GM12878 (cell line): ENCODE data around the gene CDK5R2. TPM values are rescaled to one million over a fixed set of nuclear protein-coding genes. Genes with fewer than 3 reads are reported as not detected.

ENCODE experiments used
- ATAC-seq: fragments of 200-7000 bp; cut with Tn5 transposase; 3 replicates; pipeline ENCODE4 v1.9.1; 2020; ENCODE audit warnings: mild to moderate bottlenecking, moderate library complexity
- BruUV-seq: library from RNA; stranded (reverse); fragments of 400-500 nt; replicated peaks from 2 replicates; lab custom pipeline; 2021; lab: Mats Ljungman, UMichigan
- CTCF ChIA-PET: fragments of 300-600 bp; sonication (Branson Sonifier 250); formaldehyde crosslinking; extraction: SDS; loops from one replicate; lab custom pipeline; 2021; ENCODE audit warnings: inconsistent platforms; lab: Yijun Ruan, JAX
- POLR2A ChIA-PET: fragments of 350-600 bp; formaldehyde crosslinking; extraction: SDS; loops from one replicate; lab custom pipeline; 2021; ENCODE audit warnings: inconsistent platforms; lab: Charles Lee
- RAD21 ChIA-PET: fragments of 300-600 bp; sonication (Branson Sonifier 250); formaldehyde crosslinking; loops from one replicate; lab custom pipeline; 2023; ENCODE audit warnings: antibody characterized with exemption; ENCODE audit not compliant: unreplicated experiment; lab: Charles Lee
- SMC1A ChIA-PET: fragments of 300-600 bp; sonication (Branson Sonifier 250); formaldehyde crosslinking; loops from one replicate; lab custom pipeline; 2023; ENCODE audit not compliant: unreplicated experiment, uncharacterized antibody; lab: Charles Lee
- DNase-seq: peaks from one replicate; pipeline ENCODE4 v3.0.0-alpha.2; 2011; ENCODE audit warnings: low read depth, low spot score
- FAIRE-seq: peaks from 3 replicates; lab custom pipeline; 2011; peaks lifted over from hg19 to GRCh38; lab: Jason Lieb, UNC
- H2AFZ ChIP-seq: 2 replicates; pipeline ENCODE4 v1.6.0; 2011; ENCODE audit warnings: low read depth, low read length, control low read depth; ENCODE audit not compliant: control insufficient read depth
- H3K27ac ChIP-seq: 2 replicates; pipeline ENCODE4 v1.5.1; 2011; ENCODE audit warnings: control low read depth; ENCODE audit not compliant: control insufficient read depth, insufficient read depth
- H3K27me3 ChIP-seq, 2 experiments: replicated peaks in 1 of 2; 2 replicates each; pipeline versions ENCODE4 v1.6.0 to v1.6.1; 2011; ENCODE audit warnings: low read length in 1 of 2; ENCODE audit not compliant: control insufficient read depth in 2 of 2, insufficient read depth in 2 of 2
- H3K36me3 ChIP-seq, 2 experiments: 2 replicates each; pipeline ENCODE4 v1.5.1; 2011; ENCODE audit warnings: low read length in 1 of 2; ENCODE audit not compliant: control insufficient read depth in 2 of 2, insufficient read depth in 2 of 2
- H3K4me1 ChIP-seq: 2 replicates; pipeline ENCODE4 v1.6.1; 2011; ENCODE audit warnings: mild to moderate bottlenecking, low read length, moderate library complexity, mixed read lengths; ENCODE audit not compliant: control insufficient read depth, insufficient read depth
- H3K4me2 ChIP-seq: 2 replicates; pipeline ENCODE4 v1.6.0; 2011; ENCODE audit warnings: control low read depth; ENCODE audit not compliant: control insufficient read depth, insufficient read depth
- H3K4me3 ChIP-seq: fragments of 200-600 bp; sonication (generic); 2 replicates; pipeline ENCODE4 v1.5.1; 2016
- H3K79me2 ChIP-seq: 2 replicates; pipeline ENCODE4 v1.6.0; 2011; ENCODE audit warnings: low read length; ENCODE audit not compliant: control insufficient read depth, insufficient read depth
- H3K9ac ChIP-seq: 2 replicates; pipeline ENCODE4 v1.8.0; 2011; ENCODE audit warnings: low read length, control low read depth, mixed read lengths; ENCODE audit not compliant: control insufficient read depth, insufficient read depth
- H3K9me3 ChIP-seq: replicated peaks from 3 replicates; pipeline ENCODE4 v1.5.1; 2011; ENCODE audit warnings: mild to moderate bottlenecking, low read length; ENCODE audit not compliant: control insufficient read depth, insufficient read depth
- H4K20me1 ChIP-seq: 2 replicates; pipeline ENCODE4 v1.6.0; 2011; ENCODE audit not compliant: control insufficient read depth, insufficient read depth
- CREM ChIP-seq: IDR thresholded peaks from 2 replicates; pipeline ENCODE4 v1.6.1; 2014; ENCODE audit warnings: antibody characterized with exemption, low read depth
- HCFC1 ChIP-seq: fragments of 150-350 bp; IDR thresholded peaks from 2 replicates; pipeline ENCODE4 v1.6.1; 2014; ENCODE audit warnings: low read length
- IKZF1 ChIP-seq: fragments of 450-650 bp; conservative IDR thresholded peaks from 2 replicates; pipeline ENCODE4 v1.6.1; 2017; ENCODE audit warnings: antibody characterized with exemption, mild to moderate bottlenecking
- NRF1 ChIP-seq: conservative IDR thresholded peaks from 2 replicates; pipeline ENCODE4 v1.6.1; 2011; ENCODE audit warnings: mild to moderate bottlenecking, low read depth, low read length, improper control_type of control experiment
- SMC3 ChIP-seq: IDR thresholded peaks from 2 replicates; pipeline ENCODE4 v1.6.1; 2011; ENCODE audit warnings: low read length, improper control_type of control experiment, borderline replicate concordance
- SREBF1 ChIP-seq: IDR thresholded peaks from 2 replicates; pipeline ENCODE4 v1.6.1; 2012; ENCODE audit warnings: mild to moderate bottlenecking, low read length
- ZNF384 ChIP-seq: IDR thresholded peaks from 2 replicates; pipeline ENCODE4 v1.6.1; 2012; ENCODE audit warnings: low read depth, mild to moderate bottlenecking, low read length, improper control_type of control experiment, borderline replicate concordance
- WGBS: methylation state at CpG from one replicate; pipeline ENCODE4 v1.1.6; 2016; ENCODE audit warnings: low lambda C conversion rate; ENCODE audit not compliant: insufficient replicate concordance, insufficient coverage; ENCODE audit errors: missing lambda C conversion rate; 5-methylcytosine and 5-hydroxymethylcytosine counted together
- in situ Hi-C: fragments of 300-500 bp; cut with MboI; formaldehyde crosslinking; loops from 9 replicates; pipeline ENCODE4 v1.14.3; 2018; ENCODE audit warnings: mixed read lengths
- intact Hi-C: fragments of 100-400 bp; cut with micrococcal nuclease; formaldehyde crosslinking; loops from one replicate; pipeline ENCODE4 v1.14.2; 2022; ENCODE audit not compliant: unreplicated experiment
- polyA plus RNA-seq, 11 experiments: library from polyadenylated mRNA; depleted of rRNA in 4 of 11; unstranded in 6 of 11; stranded (reverse) in 5 of 11; fragments of >200 nt; fragmentation: Nextera tagmentation in 4 of 11; fragmentation: Illumina TruSeq in 1 of 11; extraction: Ambion mirVana in 4 of 11; extraction: Trizol in 1 of 11; gene quantifications; 1 replicate in 1 of 11; 2 replicates in 10 of 11; pipeline versions ENCODE4 v1.2.1 to v1.2.3, GENCODE V29; 2011 to 2016; ENCODE audit warnings: inconsistent platforms in 2 of 11, missing spikeins in 2 of 11, low read depth in 1 of 11
- total RNA-seq, 4 experiments: library from RNA; depleted of rRNA in 3 of 4; stranded (reverse); fragments of >200 nt in 3 of 4; fragmentation: Illumina TruSeq in 1 of 4; extraction: Trizol in 1 of 4; gene quantifications; 2 replicates each; pipeline versions ENCODE4 v1.2.1 to v1.2.3, GENCODE V29; 2013 to 2021
- TF ChIP-seq, protein P1 (sequence below): IDR thresholded peaks from 2 replicates; pipeline ENCODE4 v1.6.1; 2011; ENCODE audit warnings: borderline replicate concordance, low read depth, mild to moderate bottlenecking, moderate library complexity, low read length; ENCODE audit not compliant: insufficient read depth, poor library complexity, severe bottlenecking

CDK5R2 gene
- total and polyA plus RNA-seq, 10 of the 15 experiments (the other 5 are each of a cell fraction or from before 2014, with no cell fraction given), result not detected

DNA sequence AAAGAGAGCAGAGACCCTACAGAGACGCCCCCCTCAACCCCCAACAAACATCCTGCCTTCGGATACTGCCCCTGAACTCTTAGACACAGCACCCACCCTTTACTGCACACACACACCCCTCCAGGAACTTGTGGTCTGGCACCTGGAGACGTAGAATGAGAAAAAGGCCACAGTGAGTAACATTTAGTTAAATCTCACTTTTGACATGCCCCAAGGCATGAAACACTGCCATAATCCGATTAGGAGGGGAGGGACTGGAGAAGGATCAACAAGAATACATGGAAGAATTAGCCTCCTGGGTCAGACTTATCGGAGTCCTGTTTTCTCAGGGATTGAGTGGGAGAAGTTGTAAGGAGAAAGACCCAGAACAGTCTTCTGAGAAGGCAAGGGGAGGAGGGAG lies 4.1 kb downstream of the CDK5R2 start:
- TF ChIP-seq NRF1 (no peak), IKZF1 (no peak), CREM (no peak), SREBF1 (no peak), HCFC1 (no peak), ZNF384 (no peak), SMC3 (no peak)
- TF ChIP-seq, protein P1, sequence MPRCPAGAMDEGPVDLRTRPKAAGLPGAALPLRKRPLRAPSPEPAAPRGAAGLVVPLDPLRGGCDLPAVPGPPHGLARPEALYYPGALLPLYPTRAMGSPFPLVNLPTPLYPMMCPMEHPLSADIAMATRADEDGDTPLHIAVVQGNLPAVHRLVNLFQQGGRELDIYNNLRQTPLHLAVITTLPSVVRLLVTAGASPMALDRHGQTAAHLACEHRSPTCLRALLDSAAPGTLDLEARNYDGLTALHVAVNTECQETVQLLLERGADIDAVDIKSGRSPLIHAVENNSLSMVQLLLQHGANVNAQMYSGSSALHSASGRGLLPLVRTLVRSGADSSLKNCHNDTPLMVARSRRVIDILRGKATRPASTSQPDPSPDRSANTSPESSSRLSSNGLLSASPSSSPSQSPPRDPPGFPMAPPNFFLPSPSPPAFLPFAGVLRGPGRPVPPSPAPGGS, result no peak
- no peak overlapping the region for H2AFZ ChIP-seq
- intact Hi-C loops, result no loop called here
- no peaks in the 10 kb centered on the region for H3K4me1 ChIP-seq
- RAD21 ChIA-PET, result no interaction called here
- H3K9me3 ChIP-seq, result no peaks in the 10 kb centered on the region
- H3K27ac ChIP-seq, result no peak overlapping the region
- CTCF ChIA-PET, result no interaction called here
- H3K4me3 ChIP-seq, result no peak overlapping the region
- no peak overlapping the region for H3K9ac ChIP-seq
- H3K4me2 ChIP-seq, result no peak overlapping the region
- H4K20me1 ChIP-seq, result no peaks in the 10 kb centered on the region
- FAIRE-seq, result no peak
- BruUV-seq, result no TSS peak
- H3K36me3 ChIP-seq, result no peaks in the 10 kb centered on the region
- SMC1A ChIA-PET, result no interaction called here
- H3K27me3 ChIP-seq, result peaks cover 12 to 13% of the 10 kb centered on the region in 2 experiments; a peak in 3 of 4 replicates
- 8% methylated on average over 5 of the region's 5 CpGs for WGBS
- H3K79me2 ChIP-seq, result no peaks in the 10 kb centered on the region
- no peak for ATAC-seq
- DNase-seq, result no peak
- POLR2A ChIA-PET, result no interaction called here
- in situ Hi-C loops, result no loop called here
